Thymus (tissue), 11 donors: Measurements from ENCODE around the gene SLC9A8. TPM values are rescaled to one million over a fixed set of nuclear protein-coding genes. Genes with fewer than 3 reads are reported as not detected.

Experiments used
- DNase-seq, 9 donors: peaks; one replicate each; pipeline ENCODE4 v3.0.0-alpha.2; 2013; ENCODE audit warnings: low spot score in 9 of 9, low read depth in 6 of 9, missing footprints in 1 of 9
- H3K27ac ChIP-seq, 2 donors: one replicate each; pipeline ENCODE4 v1.5.1; 2013; ENCODE audit warnings: control low read depth in 1 of 2, low read depth in 1 of 2, low read length in 1 of 2, mild to moderate bottlenecking in 1 of 2, moderate library complexity in 1 of 2
- H3K27me3 ChIP-seq, 2 donors: one replicate each; pipeline ENCODE4 v1.5.1; 2013; ENCODE audit warnings: low read length in 1 of 2; ENCODE audit not compliant: control insufficient read depth in 2 of 2, insufficient read depth in 1 of 2
- H3K36me3 ChIP-seq, 2 donors: one replicate each; pipeline ENCODE4 v1.5.1; 2013; ENCODE audit warnings: low read length in 1 of 2, mild to moderate bottlenecking in 1 of 2, moderate library complexity in 1 of 2; ENCODE audit not compliant: control insufficient read depth in 2 of 2, insufficient read depth in 2 of 2
- H3K4me1 ChIP-seq, 2 donors: one replicate each; pipeline ENCODE4 v1.5.1; 2013; ENCODE audit warnings: low read length in 2 of 2; ENCODE audit not compliant: control insufficient read depth in 2 of 2, insufficient read depth in 2 of 2
- H3K4me3 ChIP-seq, 2 donors: one replicate each; pipeline ENCODE4 v1.5.1; 2013; ENCODE audit warnings: low read length in 2 of 2, control low read depth in 1 of 2, mild to moderate bottlenecking in 1 of 2
- H3K9me3 ChIP-seq, 2 donors: one replicate each; pipeline ENCODE4 v1.5.1; 2013; ENCODE audit warnings: low read length in 1 of 2, mild to moderate bottlenecking in 1 of 2; ENCODE audit not compliant: control insufficient read depth in 2 of 2, insufficient read depth in 1 of 2
- WGBS: extraction: QIAGEN DNeasy Blood & Tissue Kit; methylation state at CpG from one replicate; pipeline ENCODE4 v1.1.7; 2013; 5-methylcytosine and 5-hydroxymethylcytosine counted together
- polyA plus RNA-seq: library from polyadenylated mRNA; stranded (reverse); fragments of 200-250 nt; gene quantifications from one replicate; pipeline ENCODE4 v1.2.3, GENCODE V29; 2013
- total RNA-seq: library from RNA; stranded (reverse); fragments of 120-200 nt; gene quantifications from one replicate; pipeline ENCODE4 v1.2.4, GENCODE V29; 2013
- donor health status: healthy.

Gene SLC9A8
- total and polyA plus RNA-seq, 2 donors: 3.9 to 14.1 TPM

GRCh38 chr20:49862607-49863200 is 50.1 kb downstream of the SLC9A8 start:
- H3K4me3 ChIP-seq: no peak overlapping the region
- peaks cover 0 to 3% of the 10 kb centered on the region in 2 donors for H3K4me1 ChIP-seq
- H3K36me3 ChIP-seq: peaks cover 21 to 36% of the 10 kb centered on the region in 2 donors
- no peaks in the 10 kb centered on the region for H3K27me3 ChIP-seq
- no peaks in the 10 kb centered on the region for H3K9me3 ChIP-seq
- no peak for DNase-seq
- no peak overlapping the region for H3K27ac ChIP-seq
- WGBS: 94% methylated on average over 6 of the region's 6 CpGs

- H3K4me1 ChIP-seq: peaks cover 0 to 3% of the 10 kb centered on the region in 2 donors
- WGBS: 98% methylated on average over 6 of the region's 6 CpGs
- H3K36me3 ChIP-seq: peaks cover 26 to 42% of the 10 kb centered on the region in 2 donors
- DNase-seq: no peak
- no peaks in the 10 kb centered on the region for H3K9me3 ChIP-seq
- no peak overlapping the region for H3K27ac ChIP-seq
- H3K4me3 ChIP-seq: no peak overlapping the region
- no peaks in the 10 kb centered on the region for H3K27me3 ChIP-seq
These were observed 51.0 kb downstream of the SLC9A8 start for GRCh38 chr20:49863666-49864065.

- Histone ChIP-seq H3K4me3 (no peak overlapping the region), H3K27me3 (no peaks in the 10 kb centered on the region), H3K27ac (no peak overlapping the region), H3K9me3 (no peaks in the 10 kb centered on the region), H3K36me3 (peaks cover 26 to 46% of the 10 kb centered on the region in 2 donors), H3K4me1 (no peaks in the 10 kb centered on the region)
- WGBS: 93% methylated on average over 7 of the region's 7 CpGs
- no peak for DNase-seq
These were observed 52.9 kb downstream of the SLC9A8 start for GRCh38 chr20:49865559-49865958.

- no peak for DNase-seq
- Histone ChIP-seq H3K27ac (peak overlapping the region in 1 of 2 donors; percentile 58), H3K4me1 (no peaks in the 10 kb centered on the region), H3K4me3 (no peak overlapping the region), H3K9me3 (no peaks in the 10 kb centered on the region), H3K27me3 (no peaks in the 10 kb centered on the region), H3K36me3 (peaks cover 26 to 47% of the 10 kb centered on the region in 2 donors)
- 95% methylated on average over 8 of the region's 8 CpGs for WGBS
These were observed 53.4 kb downstream of the SLC9A8 start for GRCh38 chr20:49866051-49866450.

GRCh38 chr20:49867453-49868215 is 55.0 kb downstream of the SLC9A8 start:
- 91% methylated on average over 9 of the region's 9 CpGs for WGBS
- peaks cover 28 to 42% of the 10 kb centered on the region in 2 donors for H3K36me3 ChIP-seq

GRCh38 chr20:49868538-49868937 is 55.9 kb downstream of the SLC9A8 start:
- Histone ChIP-seq H3K36me3 (peaks cover 31 to 42% of the 10 kb centered on the region in 2 donors), H3K9me3 (no peaks in the 10 kb centered on the region), H3K27me3 (no peaks in the 10 kb centered on the region), H3K27ac (peak overlapping the region in 1 of 2 donors; percentile 26), H3K4me3 (no peak overlapping the region), H3K4me1 (no peaks in the 10 kb centered on the region)
- 96% methylated on average over 3 of the region's 3 CpGs for WGBS
- no peak for DNase-seq

More at GRCh38 chr20:49867453-49868215, 55.0 kb downstream of the SLC9A8 start:
- Histone ChIP-seq H3K9me3 (no peaks in the 10 kb centered on the region), H3K27ac (peak overlapping the region in 1 of 2 donors; percentile 8), H3K4me1 (no peaks in the 10 kb centered on the region), H3K27me3 (no peaks in the 10 kb centered on the region), H3K4me3 (no peak overlapping the region)
- DNase-seq: no peak

GRCh38 chr20:49868964-49869363 is 56.3 kb downstream of the SLC9A8 start:
- Histone ChIP-seq H3K4me1 (no peaks in the 10 kb centered on the region), H3K9me3 (no peaks in the 10 kb centered on the region), H3K27ac (no peak overlapping the region), H3K36me3 (peaks cover 31 to 46% of the 10 kb centered on the region in 2 donors), H3K27me3 (no peaks in the 10 kb centered on the region), H3K4me3 (no peak overlapping the region)
- 84% methylated on average over 5 of the region's 5 CpGs for WGBS
- DNase-seq: no peak

GRCh38 chr20:49870261-49870660 is 57.6 kb downstream of the SLC9A8 start:
- Histone ChIP-seq H3K27ac (no peak overlapping the region), H3K36me3 (peaks cover 29 to 41% of the 10 kb centered on the region in 2 donors), H3K9me3 (no peaks in the 10 kb centered on the region), H3K4me1 (no peaks in the 10 kb centered on the region), H3K4me3 (no peak overlapping the region), H3K27me3 (no peaks in the 10 kb centered on the region)
- DNase-seq: no peak
- 96% methylated on average over 5 of the region's 5 CpGs for WGBS

GRCh38 chr20:49871391-49871948 is 58.8 kb downstream of the SLC9A8 start:
- WGBS: 99% methylated on average over 6 of the region's 6 CpGs
- H3K9me3 ChIP-seq: no peaks in the 10 kb centered on the region
- H3K4me1 ChIP-seq: no peaks in the 10 kb centered on the region
- no peaks in the 10 kb centered on the region for H3K27me3 ChIP-seq
- peak overlapping the region in 1 of 2 donors; percentile 16 for H3K27ac ChIP-seq
- no peak for DNase-seq
- peaks cover 24 to 44% of the 10 kb centered on the region in 2 donors for H3K36me3 ChIP-seq
- no peak overlapping the region for H3K4me3 ChIP-seq
